Measurements from ENCODE around the gene XPR1. TPM values are rescaled to one million over a fixed set of nuclear protein-coding genes. Genes with fewer than 3 reads are reported as not detected.

Gene XPR1
- total and polyA plus RNA-seq, 2 experiments from 2014 or later: 4.9 to 15.6 TPM

DNA sequence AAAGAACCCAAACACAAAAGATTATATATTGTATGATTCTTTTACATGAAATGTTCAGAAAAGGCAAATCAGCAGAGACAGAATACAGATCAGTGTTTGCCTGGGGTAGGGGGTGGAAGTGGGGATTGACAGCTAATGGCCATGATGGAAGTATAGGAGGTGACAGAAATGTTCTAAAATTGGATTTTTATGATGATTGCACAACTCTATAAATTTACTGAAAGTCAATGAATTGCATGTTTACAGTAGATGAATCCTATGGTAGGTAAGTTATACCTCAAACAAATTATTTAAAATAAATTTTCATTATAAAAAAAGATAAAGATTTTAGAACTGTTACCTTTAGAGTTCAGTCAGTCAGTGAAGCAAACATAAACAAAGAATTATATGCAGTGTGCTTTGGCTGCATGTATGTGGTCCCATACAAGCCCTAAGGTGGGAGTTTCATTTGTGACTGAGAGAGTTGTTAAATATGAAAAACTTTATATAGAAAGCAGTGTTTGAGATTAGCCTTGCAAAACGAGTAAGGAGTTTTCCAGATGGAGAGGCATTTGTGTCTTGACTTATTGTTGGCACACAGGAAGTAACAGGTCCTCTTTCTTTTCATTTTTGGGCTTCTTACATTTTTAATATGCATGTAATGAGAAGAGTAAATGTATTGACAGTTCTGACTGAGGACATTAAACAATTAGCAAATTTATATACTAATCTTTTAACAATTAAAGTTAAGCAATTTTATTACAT lies 165.2 kb downstream of the XPR1 start:
- no peak for DNase-seq
- WGBS, 2 experiments (ENCODE audit: low coverage in 1 of 2, low lambda C conversion rate in 2 of 2, missing lambda C conversion rate in 2 of 2): 47 to 68% methylated on average over 1 of the region's 1 CpG

GRCh38 chr1:180800945-180801344 lies 169.1 kb downstream of the XPR1 start:
- Histone ChIP-seq H3K4me3 (no peak overlapping the region), H2AFZ (no peak overlapping the region), H4K20me1 (ENCODE audit: insufficient read depth) (no peaks in the 10 kb centered on the region), H3K27me3 (replicated peaks; ENCODE audit: insufficient read depth) (no peaks in the 10 kb centered on the region), H3K36me3 (ENCODE audit: low read depth) (peaks cover 3% of the 10 kb centered on the region; the same call in 1 of the 2 replicates), H3K79me2 (ENCODE audit: insufficient read depth) (no peaks in the 10 kb centered on the region), H3K4me2 (ENCODE audit: unreplicated experiment) (no peak overlapping the region), H3K27ac (no peak overlapping the region), H3K9me3 (ENCODE audit: low read depth) (no peaks in the 10 kb centered on the region), H3K9ac (no peak overlapping the region), H3F3A (ENCODE audit: insufficient read depth) (no peaks in the 10 kb centered on the region), H3K9me2 (ENCODE audit: insufficient read depth) (peaks cover 6% of the 10 kb centered on the region; the same call in 1 of the 2 replicates), H3K4me1 (ENCODE audit: insufficient read depth) (no peaks in the 10 kb centered on the region)
- in situ Hi-C loops (cut with MboI): no loop called here
- WGBS, 2 experiments (ENCODE audit: low coverage in 1 of 2, low lambda C conversion rate in 2 of 2, missing lambda C conversion rate in 2 of 2): 90 to 93% methylated on average over 1 of the region's 1 CpG
- TF ChIP-seq EZH2phosphoT487 (IDR thresholded peaks at IDR 0.05; ENCODE audit: insufficient read depth, low read depth): no peak
- no peak for TF ChIP-seq EZH2 (IDR thresholded peaks at IDR 0.05; ENCODE audit: insufficient read depth, poor library complexity, severe bottlenecking)
- no peak for DNase-seq

More for the DNA sequence above, 165.2 kb downstream of the XPR1 start:
- Histone ChIP-seq H3K36me3 (ENCODE audit: low read depth) (no peaks in the 10 kb centered on the region), H3K27me3 (replicated peaks; ENCODE audit: insufficient read depth) (no peaks in the 10 kb centered on the region), H3K9me2 (ENCODE audit: insufficient read depth) (peaks cover 6% of the 10 kb centered on the region; the same call in 1 of the 2 replicates), H3K4me1 (ENCODE audit: insufficient read depth) (no peaks in the 10 kb centered on the region; the same call in 1 of the 2 replicates), H4K20me1 (ENCODE audit: insufficient read depth) (no peaks in the 10 kb centered on the region), H3K4me2 (ENCODE audit: unreplicated experiment) (no peak overlapping the region), H3K4me3 (no peak overlapping the region), H3K79me2 (ENCODE audit: insufficient read depth) (no peaks in the 10 kb centered on the region), H2AFZ (no peak overlapping the region), H3K27ac (no peak overlapping the region), H3K9me3 (ENCODE audit: low read depth) (no peaks in the 10 kb centered on the region), H3F3A (ENCODE audit: insufficient read depth) (no peaks in the 10 kb centered on the region), H3K9ac (no peak overlapping the region)
- no peak for TF ChIP-seq EZH2 (IDR thresholded peaks at IDR 0.05; ENCODE audit: insufficient read depth, poor library complexity, severe bottlenecking)
- no peak for TF ChIP-seq EZH2phosphoT487 (IDR thresholded peaks at IDR 0.05; ENCODE audit: insufficient read depth, low read depth)
- in situ Hi-C loops (cut with MboI): no loop called here

- DNase-seq: no peak
- H3K9me2 ChIP-seq (ENCODE audit: insufficient read depth): peaks cover 6% of the 10 kb centered on the region; the same call in 1 of the 2 replicates
- no peaks in the 10 kb centered on the region for H4K20me1 ChIP-seq (ENCODE audit: insufficient read depth)
- TF ChIP-seq EZH2 (IDR thresholded peaks at IDR 0.05; ENCODE audit: insufficient read depth, poor library complexity, severe bottlenecking) (no peak), EZH2phosphoT487 (IDR thresholded peaks at IDR 0.05; ENCODE audit: insufficient read depth, low read depth) (no peak)
- H3K36me3 ChIP-seq (ENCODE audit: low read depth): peaks cover 9% of the 10 kb centered on the region; the same call in 1 of the 2 replicates
- in situ Hi-C loops (cut with MboI): no loop called here
- no peak overlapping the region for H3K9ac ChIP-seq
- H3K9me3 ChIP-seq (ENCODE audit: low read depth): no peaks in the 10 kb centered on the region
- 79 to 93% methylated on average over 2 of the region's 2 CpGs for WGBS, 2 experiments (ENCODE audit: low coverage in 1 of 2, low lambda C conversion rate in 2 of 2, missing lambda C conversion rate in 2 of 2)
- no peak overlapping the region for H3K4me2 ChIP-seq (ENCODE audit: unreplicated experiment)
- no peaks in the 10 kb centered on the region for H3K4me1 ChIP-seq (ENCODE audit: insufficient read depth)
- no peak overlapping the region for H3K4me3 ChIP-seq
- H2AFZ ChIP-seq: no peak overlapping the region
- H3K27me3 ChIP-seq (replicated peaks; ENCODE audit: insufficient read depth): no peaks in the 10 kb centered on the region
- no peaks in the 10 kb centered on the region for H3F3A ChIP-seq (ENCODE audit: insufficient read depth)
- no peaks in the 10 kb centered on the region for H3K79me2 ChIP-seq (ENCODE audit: insufficient read depth)
- no peak overlapping the region for H3K27ac ChIP-seq
Measured at GRCh38 chr1:180802813-180803212, 171.0 kb downstream of the XPR1 start.

GRCh38 chr1:180805316-180805715 lies 173.5 kb downstream of the XPR1 start:
- no peaks in the 10 kb centered on the region for H3F3A ChIP-seq (ENCODE audit: insufficient read depth)
- no peak overlapping the region for H2AFZ ChIP-seq
- no peaks in the 10 kb centered on the region for H3K4me1 ChIP-seq (ENCODE audit: insufficient read depth)
- DNase-seq: no peak
- TF ChIP-seq EZH2phosphoT487 (IDR thresholded peaks at IDR 0.05; ENCODE audit: insufficient read depth, low read depth) (no peak), EZH2 (IDR thresholded peaks at IDR 0.05; ENCODE audit: insufficient read depth, poor library complexity, severe bottlenecking) (no peak)
- no peaks in the 10 kb centered on the region for H3K9me3 ChIP-seq (ENCODE audit: low read depth)
- no peak overlapping the region for H3K4me2 ChIP-seq (ENCODE audit: unreplicated experiment)
- H3K27me3 ChIP-seq (replicated peaks; ENCODE audit: insufficient read depth): no peaks in the 10 kb centered on the region
- H3K27ac ChIP-seq: no peak overlapping the region
- in situ Hi-C loops (cut with MboI): no loop called here
- H3K36me3 ChIP-seq (ENCODE audit: low read depth): peaks cover 9% of the 10 kb centered on the region; the same call in 1 of the 2 replicates
- no peak overlapping the region for H3K4me3 ChIP-seq
- H3K79me2 ChIP-seq (ENCODE audit: insufficient read depth): no peaks in the 10 kb centered on the region
- no peak overlapping the region for H3K9ac ChIP-seq
- H4K20me1 ChIP-seq (ENCODE audit: insufficient read depth): no peaks in the 10 kb centered on the region
- no peaks in the 10 kb centered on the region for H3K9me2 ChIP-seq (ENCODE audit: insufficient read depth)

All from GM23248 (cell line).